ENCODE measurements around the gene DISP1.

The DISP1 gene

GRCh38 chr1:222772996-222773379 lies 41.9 kb upstream of the DISP1 start:
- no peak overlapping the region for H3K27ac ChIP-seq
- intact Hi-C loops (cut with DNase I; ENCODE audit: low total_unique reads) = no loop called here
- peaks cover 0 to 10% (median 4%) of the 10 kb centered on the region in 3 donors for H3K9me3 ChIP-seq
- peaks cover 0 to 12% (median 0%) of the 10 kb centered on the region in 3 donors for H3K36me3 ChIP-seq
- H3K27me3 ChIP-seq = no peaks in the 10 kb centered on the region
- no peaks in the 10 kb centered on the region for H3K4me1 ChIP-seq
- TF ChIP-seq CTCF (IDR thresholded peaks at IDR 0.05) = no peak
- peak in 1 of 2 donors; percentile 24 for DNase-seq
- H3K4me3 ChIP-seq = no peak overlapping the region

GRCh38 chr1:222777463-222777862 lies 37.4 kb upstream of the DISP1 start:
- no peaks in the 10 kb centered on the region for H3K9me3 ChIP-seq
- no peak overlapping the region for H3K27ac ChIP-seq
- TF ChIP-seq CTCF (IDR thresholded peaks at IDR 0.05) = no peak
- no peak for DNase-seq
- intact Hi-C loops (cut with DNase I; ENCODE audit: low total_unique reads) = no loop called here
- no peaks in the 10 kb centered on the region for H3K36me3 ChIP-seq
- H3K27me3 ChIP-seq = peaks cover 0 to 4% of the 10 kb centered on the region in 2 donors
- H3K4me1 ChIP-seq = no peaks in the 10 kb centered on the region
- no peak overlapping the region for H3K4me3 ChIP-seq

DNA sequence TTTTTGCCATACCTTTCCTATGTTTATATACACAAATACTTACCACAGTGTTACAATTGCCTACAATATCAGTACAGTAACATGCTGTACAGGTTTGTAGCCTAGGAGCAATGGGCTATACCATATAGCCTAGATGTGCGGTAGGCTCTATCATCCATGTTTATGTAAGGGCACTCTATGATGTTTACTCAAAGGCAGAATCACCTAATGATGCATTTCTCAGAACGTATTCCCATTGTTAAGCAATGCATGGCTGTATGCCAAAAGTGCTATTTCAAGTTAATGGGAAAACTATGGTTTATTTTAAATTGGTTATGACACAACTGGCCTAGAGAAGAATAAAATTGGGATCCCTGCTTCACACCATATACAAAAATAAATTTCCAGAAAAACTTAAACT lies 36.9 kb upstream of the DISP1 start:
- Histone ChIP-seq H3K4me3 (no peak overlapping the region), H3K27me3 (peaks cover 0 to 4% of the 10 kb centered on the region in 2 donors), H3K27ac (no peak overlapping the region), H3K4me1 (no peaks in the 10 kb centered on the region), H3K9me3 (no peaks in the 10 kb centered on the region), H3K36me3 (no peaks in the 10 kb centered on the region)
- intact Hi-C loops (cut with DNase I; ENCODE audit: low total_unique reads) = no loop called here
- TF ChIP-seq CTCF (IDR thresholded peaks at IDR 0.05) = no peak
- no peak for DNase-seq

GRCh38 chr1:222781251-222781650 lies 33.6 kb upstream of the DISP1 start:
- Histone ChIP-seq H3K4me1 (no peaks in the 10 kb centered on the region), H3K4me3 (no peak overlapping the region), H3K9me3 (no peaks in the 10 kb centered on the region), H3K27ac (no peak overlapping the region), H3K36me3 (no peaks in the 10 kb centered on the region), H3K27me3 (peaks cover 0 to 4% of the 10 kb centered on the region in 2 donors)
- no peak for DNase-seq
- intact Hi-C loops (cut with DNase I; ENCODE audit: low total_unique reads) = no loop called here
- no peak for TF ChIP-seq CTCF (IDR thresholded peaks at IDR 0.05)

DNA sequence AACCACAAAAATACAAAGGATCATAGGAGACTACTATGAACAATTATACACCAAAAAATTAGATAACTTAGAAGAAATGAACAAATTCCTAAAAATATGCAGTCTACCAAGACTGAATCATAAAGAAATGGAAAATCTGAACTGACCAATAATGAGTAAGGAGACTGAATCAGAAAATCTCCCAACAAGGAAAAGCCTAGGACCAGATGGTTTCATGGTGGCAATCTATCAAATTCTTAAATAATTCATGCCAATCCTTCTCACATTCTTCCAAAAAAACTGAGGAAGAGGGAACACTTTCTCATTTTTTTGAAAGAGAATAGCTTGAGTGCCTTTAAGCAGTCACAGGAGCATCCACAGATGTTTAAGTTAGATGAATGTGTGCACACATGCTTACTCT lies 31.8 kb upstream of the DISP1 start:
- intact Hi-C loops (cut with DNase I; ENCODE audit: low total_unique reads) = no loop called here
- Histone ChIP-seq H3K27me3 (peaks cover 0 to 4% of the 10 kb centered on the region in 2 donors), H3K27ac (no peak overlapping the region)

More for the DNA sequence above, 31.8 kb upstream of the DISP1 start:
- Histone ChIP-seq H3K4me1 (no peaks in the 10 kb centered on the region), H3K9me3 (no peaks in the 10 kb centered on the region), H3K36me3 (no peaks in the 10 kb centered on the region), H3K4me3 (no peak overlapping the region)
- TF ChIP-seq CTCF (IDR thresholded peaks at IDR 0.05) = no peak
- DNase-seq = no peak

All from tibial artery (tissue), 4 donors.